Endodermal cell (in vitro differentiated cells): ENCODE measurements around the gene UROS. TPM values are rescaled to one million over a fixed set of nuclear protein-coding genes. Genes with fewer than 3 reads are reported as not detected.

Source experiments
- DNase-seq: peaks from one replicate; pipeline ENCODE4 v3.0.0-alpha.2; 2017
- H3K27ac ChIP-seq: 2 replicates; pipeline ENCODE4 v1.5.1; 2013; ENCODE audit warnings: mild to moderate bottlenecking, low read depth, low read length, moderate library complexity
- H3K27me3 ChIP-seq: 2 replicates; pipeline ENCODE4 v1.6.1; 2013; ENCODE audit warnings: mild to moderate bottlenecking, low read length, moderate library complexity; ENCODE audit not compliant: insufficient read depth, control insufficient read depth, poor library complexity, severe bottlenecking
- H3K36me3 ChIP-seq: 2 replicates; pipeline ENCODE4 v1.7.0; 2013; ENCODE audit warnings: mild to moderate bottlenecking, low read length, moderate library complexity; ENCODE audit not compliant: control insufficient read depth, insufficient read depth
- H3K4me1 ChIP-seq: one replicate; pipeline ENCODE4 v1.7.0; 2013; ENCODE audit warnings: low read length; ENCODE audit not compliant: control insufficient read depth, insufficient read depth
- H3K4me3 ChIP-seq: 2 replicates; pipeline ENCODE4 v1.5.1; 2013; ENCODE audit warnings: mild to moderate bottlenecking, low read length, moderate library complexity
- H3K9ac ChIP-seq: 2 replicates; pipeline ENCODE4 v1.6.1; 2013; ENCODE audit warnings: mild to moderate bottlenecking, low read length, moderate library complexity; ENCODE audit not compliant: poor library complexity, severe bottlenecking; ENCODE audit errors: extremely low read depth
- H3K9me3 ChIP-seq: 2 replicates; pipeline ENCODE4 v1.6.1; 2013; ENCODE audit warnings: mild to moderate bottlenecking, low read length, moderate library complexity; ENCODE audit not compliant: control insufficient read depth
- H3K27ac Mint-ChIP-seq: 2 replicates; pipeline ENCODE4 v1.8.0; 2020; ENCODE audit warnings: mixed read lengths
- H3K27me3 Mint-ChIP-seq: 2 replicates; pipeline ENCODE4 v1.8.0; 2021; ENCODE audit warnings: mild to moderate bottlenecking, mixed read lengths; ENCODE audit not compliant: insufficient read depth
- H3K36me3 Mint-ChIP-seq: 2 replicates; pipeline ENCODE4 v1.8.0; 2020; ENCODE audit warnings: low read depth, mixed read lengths
- H3K4me1 Mint-ChIP-seq: 2 replicates; pipeline ENCODE4 v1.8.0; 2020; ENCODE audit warnings: mixed read lengths
- H3K4me3 Mint-ChIP-seq: 2 replicates; pipeline ENCODE4 v1.8.0; 2020; ENCODE audit warnings: mild to moderate bottlenecking, moderate library complexity, mixed read lengths
- H3K9me3 Mint-ChIP-seq: 2 replicates; pipeline ENCODE4 v1.8.0; 2020; ENCODE audit warnings: mild to moderate bottlenecking, mixed read lengths
- WGBS, 2 experiments: methylation state at CpG; one replicate each; pipeline versions ENCODE4 v1.1.5 to v1.1.7; 2013; ENCODE audit warnings: missing lambda C conversion rate in 2 of 2, mixed read lengths in 1 of 2; ENCODE audit not compliant: insufficient coverage in 1 of 2, insufficient read length in 1 of 2; 5-methylcytosine and 5-hydroxymethylcytosine counted together
- total RNA-seq, 2 donors: library from RNA; stranded (reverse); fragmentation: NEBNext Ultra II Directional in 1 of 2; extraction: Animal tissue kit (Norgen Biotek cat#: 25700) in 1 of 2; gene quantifications; 2 replicates in 1 of 2; 3 replicates in 1 of 2; pipeline ENCODE4 v1.2.1, GENCODE V29; 2021
- TF ChIP-seq, protein P1 (sequence below): fragments of 200-600 bp; sonication (generic); conservative IDR thresholded peaks from 2 replicates; pipeline ENCODE4 v1.5.0; 2021; ENCODE audit warnings: antibody characterized with exemption, mild to moderate bottlenecking

Gene UROS
- total RNA-seq, 2 donors from 2014 or later = 49.2 to 69.4 TPM

DNA sequence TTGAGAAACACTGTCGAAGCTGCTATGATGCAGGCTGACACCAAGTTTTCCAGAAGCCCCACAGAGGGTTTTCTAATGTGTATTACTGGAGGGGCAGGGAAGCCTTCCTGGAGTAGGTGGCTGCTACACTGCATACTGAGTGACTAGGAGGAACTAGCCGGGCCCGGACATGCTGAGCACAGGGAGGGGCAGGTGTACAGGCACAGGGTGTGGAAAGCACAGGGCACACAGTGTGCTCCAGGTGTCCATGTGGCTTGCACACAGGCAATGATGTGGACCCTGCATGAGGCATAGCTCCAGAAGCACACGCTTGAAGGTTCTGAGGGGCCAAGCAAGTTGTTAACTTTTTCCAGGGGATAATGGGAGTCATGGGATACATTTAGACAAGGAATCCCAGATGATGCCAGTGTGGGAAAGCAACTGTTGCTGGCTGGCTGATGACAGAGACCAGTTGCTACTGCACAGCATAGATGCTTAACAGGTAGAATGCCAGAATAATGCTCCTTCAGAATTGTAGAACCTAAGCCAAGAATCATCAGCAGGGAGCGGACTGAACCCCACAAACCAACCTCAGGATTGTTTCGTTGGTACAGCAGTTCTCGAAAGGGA, 43.5 kb upstream of the UROS start:
- H3K36me3 ChIP-seq = peaks cover 20% of the 10 kb centered on the region
- Mint-ChIP-seq H3K27me3 (no peaks in the 10 kb centered on the region), H3K27ac (peak overlapping the region; percentile 44), H3K9me3 (no peaks in the 10 kb centered on the region), H3K4me3 (no peak overlapping the region), H3K4me1 (peaks cover 4% of the 10 kb centered on the region), H3K36me3 (peaks cover 23% of the 10 kb centered on the region)
- TF ChIP-seq, protein P1, sequence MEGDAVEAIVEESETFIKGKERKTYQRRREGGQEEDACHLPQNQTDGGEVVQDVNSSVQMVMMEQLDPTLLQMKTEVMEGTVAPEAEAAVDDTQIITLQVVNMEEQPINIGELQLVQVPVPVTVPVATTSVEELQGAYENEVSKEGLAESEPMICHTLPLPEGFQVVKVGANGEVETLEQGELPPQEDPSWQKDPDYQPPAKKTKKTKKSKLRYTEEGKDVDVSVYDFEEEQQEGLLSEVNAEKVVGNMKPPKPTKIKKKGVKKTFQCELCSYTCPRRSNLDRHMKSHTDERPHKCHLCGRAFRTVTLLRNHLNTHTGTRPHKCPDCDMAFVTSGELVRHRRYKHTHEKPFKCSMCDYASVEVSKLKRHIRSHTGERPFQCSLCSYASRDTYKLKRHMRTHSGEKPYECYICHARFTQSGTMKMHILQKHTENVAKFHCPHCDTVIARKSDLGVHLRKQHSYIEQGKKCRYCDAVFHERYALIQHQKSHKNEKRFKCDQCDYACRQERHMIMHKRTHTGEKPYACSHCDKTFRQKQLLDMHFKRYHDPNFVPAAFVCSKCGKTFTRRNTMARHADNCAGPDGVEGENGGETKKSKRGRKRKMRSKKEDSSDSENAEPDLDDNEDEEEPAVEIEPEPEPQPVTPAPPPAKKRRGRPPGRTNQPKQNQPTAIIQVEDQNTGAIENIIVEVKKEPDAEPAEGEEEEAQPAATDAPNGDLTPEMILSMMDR = no peak
- H3K4me1 ChIP-seq = no peaks in the 10 kb centered on the region
- H3K4me3 ChIP-seq = no peak overlapping the region
- no peak overlapping the region for H3K27ac ChIP-seq
- H3K9ac ChIP-seq = no peak overlapping the region
- DNase-seq = no peak
- H3K27me3 ChIP-seq = no peaks in the 10 kb centered on the region
- no peaks in the 10 kb centered on the region for H3K9me3 ChIP-seq
- 91 to 96% methylated on average over 4 to 7 of the region's 7 CpGs for WGBS, 2 experiments

DNA sequence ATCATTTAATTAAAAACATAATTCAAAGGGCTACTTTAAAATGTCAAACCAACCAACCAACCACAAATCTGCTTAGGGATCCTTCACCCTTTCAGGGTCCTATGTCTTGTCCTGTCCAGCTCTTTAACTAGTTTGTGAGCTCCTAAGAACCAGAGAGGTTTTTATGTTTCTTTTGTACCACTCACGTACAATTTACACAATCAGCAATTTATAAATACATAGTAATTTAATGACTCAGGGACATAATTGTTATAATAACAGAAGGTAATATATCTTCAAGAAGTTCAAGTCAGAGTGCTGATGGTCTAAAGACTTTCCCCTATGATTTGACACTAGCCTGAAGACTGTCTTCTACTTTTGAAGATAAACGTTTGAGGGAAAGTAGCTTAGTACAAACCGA, 42.1 kb upstream of the UROS start:
- Histone ChIP-seq H3K27me3 (no peaks in the 10 kb centered on the region), H3K4me1 (no peaks in the 10 kb centered on the region), H3K9me3 (no peaks in the 10 kb centered on the region), H3K27ac (no peak overlapping the region), H3K9ac (no peak overlapping the region), H3K36me3 (peaks cover 20% of the 10 kb centered on the region), H3K4me3 (no peak overlapping the region)
- DNase-seq = no peak
- Mint-ChIP-seq H3K4me1 (peaks cover 1% of the 10 kb centered on the region), H3K36me3 (peaks cover 25% of the 10 kb centered on the region), H3K27me3 (no peaks in the 10 kb centered on the region), H3K27ac (no peak overlapping the region), H3K9me3 (no peaks in the 10 kb centered on the region), H3K4me3 (no peak overlapping the region)
- 89 to 90% methylated on average over 2 of the region's 3 CpGs for WGBS, 2 experiments
- TF ChIP-seq, protein P1 = no peak

DNA sequence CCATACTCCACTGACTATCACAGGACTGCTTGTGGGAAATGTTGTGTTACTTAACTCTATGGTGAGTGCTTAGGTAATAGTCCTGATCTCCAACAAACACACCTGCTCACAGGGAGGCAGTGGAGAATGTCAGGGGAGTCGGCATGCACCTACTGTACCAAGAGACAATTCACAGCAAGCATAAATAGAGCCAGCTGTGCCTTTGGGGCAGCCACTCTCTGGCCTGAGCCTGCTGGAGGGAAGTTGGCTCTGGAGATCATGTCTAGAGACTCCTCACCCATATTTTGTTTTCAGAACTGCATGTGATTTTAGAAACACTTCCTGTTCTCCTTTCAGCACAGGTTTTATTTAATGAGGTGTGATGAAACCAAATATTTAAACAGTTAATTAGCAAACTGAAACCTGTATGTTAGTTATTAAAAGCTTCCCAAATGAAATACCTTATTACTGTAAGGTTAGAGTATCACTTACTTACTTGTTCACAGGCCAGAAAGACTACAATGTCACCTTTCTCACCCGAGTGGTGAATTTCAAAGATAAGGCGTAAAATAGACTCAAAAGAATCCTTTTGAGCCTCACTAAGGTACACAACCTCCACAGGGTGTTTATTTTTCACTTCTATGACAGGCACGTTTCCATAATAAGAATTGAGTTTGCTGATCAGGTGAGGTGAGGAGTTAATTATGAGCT, 36.2 kb upstream of the UROS start:
- Histone ChIP-seq H3K4me1 (no peaks in the 10 kb centered on the region), H3K27me3 (no peaks in the 10 kb centered on the region), H3K9ac (no peak overlapping the region), H3K36me3 (peaks cover 25% of the 10 kb centered on the region), H3K27ac (no peak overlapping the region), H3K4me3 (no peak overlapping the region), H3K9me3 (no peaks in the 10 kb centered on the region)
- H3K36me3 Mint-ChIP-seq = peaks cover 14% of the 10 kb centered on the region
- no peak overlapping the region for H3K27ac Mint-ChIP-seq
- no peaks in the 10 kb centered on the region for H3K27me3 Mint-ChIP-seq
- TF ChIP-seq, protein P1 = no peak
- no peaks in the 10 kb centered on the region for H3K9me3 Mint-ChIP-seq
- H3K4me3 Mint-ChIP-seq = no peak overlapping the region
- DNase-seq = no peak
- peaks cover 10% of the 10 kb centered on the region for H3K4me1 Mint-ChIP-seq
- WGBS, 2 experiments = 80 to 92% methylated on average over 2 to 4 of the region's 4 CpGs
